Measurements from ENCODE around the gene FIG4. TPM values are rescaled to one million over a fixed set of nuclear protein-coding genes. Genes with fewer than 3 reads are reported as not detected.
"Not testable (repeated sequence)": the region's sequence is repeated elsewhere in the genome, so short reads cannot be mapped to it uniquely, and the experiment has no call there.

The FIG4 gene
- polyA plus RNA-seq, 1 donor from 2014 or later, result 35.4 TPM

DNA sequence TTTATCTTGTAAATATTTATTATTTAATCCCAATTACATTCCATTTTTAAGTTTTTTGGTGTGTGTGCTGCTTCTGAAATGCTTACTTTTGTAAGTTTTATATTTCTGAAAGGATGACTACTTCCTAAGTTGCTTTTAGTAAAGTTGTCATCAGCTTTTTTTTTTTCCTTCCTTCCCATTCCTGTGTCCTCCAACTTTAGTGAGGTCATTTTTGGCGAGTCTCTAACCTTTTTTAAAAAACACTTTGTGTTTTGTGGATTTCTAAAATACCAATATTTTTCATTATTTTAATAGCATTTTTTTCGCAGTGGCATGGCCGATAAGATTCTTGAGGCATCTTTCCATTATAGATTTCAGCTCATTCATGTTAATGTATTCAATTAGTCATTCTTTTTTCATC, 30.9 kb downstream of the FIG4 start:
- H3K4me2 ChIP-seq (ENCODE audit: low read length), result no peak overlapping the region
- no peaks in the 10 kb centered on the region for H3K79me2 ChIP-seq (replicated peaks; ENCODE audit: insufficient read depth, low read length)
- H3F3A ChIP-seq (ENCODE audit: insufficient read depth, low read length, poor library complexity, severe bottlenecking), result no peaks in the 10 kb centered on the region
- H3K4me3 ChIP-seq (ENCODE audit: low read length), result no peak overlapping the region
- no peaks in the 10 kb centered on the region for H3K9me2 ChIP-seq (ENCODE audit: insufficient read depth, low read length)
- no peaks in the 10 kb centered on the region for H4K20me1 ChIP-seq (ENCODE audit: insufficient read depth)
- H2AFZ ChIP-seq (ENCODE audit: low read depth, low read length), result no peak overlapping the region
- no peaks in the 10 kb centered on the region for H3K36me3 ChIP-seq (ENCODE audit: insufficient read depth, low read length)
- H3K9ac ChIP-seq (ENCODE audit: low read length), result no peak overlapping the region
- H3K27me3 ChIP-seq (ENCODE audit: insufficient read depth, low read depth, low read length), result no peaks in the 10 kb centered on the region
- H3K27ac ChIP-seq (ENCODE audit: low read length), result no peak overlapping the region
- no peak for TF ChIP-seq MXI1 (conservative IDR thresholded peaks at IDR 0.05; ENCODE audit: poor library complexity, severe bottlenecking)
- no peak for TF ChIP-seq CTCF (IDR thresholded peaks at IDR 0.05; ENCODE audit: poor library complexity, severe bottlenecking)
- TF ChIP-seq RAD21 (conservative IDR thresholded peaks at IDR 0.05), result no peak
- no peak for TF ChIP-seq TAF1 (IDR thresholded peaks at IDR 0.05; ENCODE audit: low read depth)
- TF ChIP-seq EP300 (conservative IDR thresholded peaks at IDR 0.05; ENCODE audit: poor library complexity, severe bottlenecking), result no peak
- TF ChIP-seq POLR2AphosphoS5 (IDR thresholded peaks at IDR 0.05), result no peak
- TF ChIP-seq SMC3 (conservative IDR thresholded peaks at IDR 0.05; ENCODE audit: poor library complexity), result no peak
- no peak for TF ChIP-seq EZH2 (IDR thresholded peaks at IDR 0.05; ENCODE audit: borderline replicate concordance, insufficient read depth, low read length, poor library complexity, severe bottlenecking)
- TF ChIP-seq, protein P1, sequence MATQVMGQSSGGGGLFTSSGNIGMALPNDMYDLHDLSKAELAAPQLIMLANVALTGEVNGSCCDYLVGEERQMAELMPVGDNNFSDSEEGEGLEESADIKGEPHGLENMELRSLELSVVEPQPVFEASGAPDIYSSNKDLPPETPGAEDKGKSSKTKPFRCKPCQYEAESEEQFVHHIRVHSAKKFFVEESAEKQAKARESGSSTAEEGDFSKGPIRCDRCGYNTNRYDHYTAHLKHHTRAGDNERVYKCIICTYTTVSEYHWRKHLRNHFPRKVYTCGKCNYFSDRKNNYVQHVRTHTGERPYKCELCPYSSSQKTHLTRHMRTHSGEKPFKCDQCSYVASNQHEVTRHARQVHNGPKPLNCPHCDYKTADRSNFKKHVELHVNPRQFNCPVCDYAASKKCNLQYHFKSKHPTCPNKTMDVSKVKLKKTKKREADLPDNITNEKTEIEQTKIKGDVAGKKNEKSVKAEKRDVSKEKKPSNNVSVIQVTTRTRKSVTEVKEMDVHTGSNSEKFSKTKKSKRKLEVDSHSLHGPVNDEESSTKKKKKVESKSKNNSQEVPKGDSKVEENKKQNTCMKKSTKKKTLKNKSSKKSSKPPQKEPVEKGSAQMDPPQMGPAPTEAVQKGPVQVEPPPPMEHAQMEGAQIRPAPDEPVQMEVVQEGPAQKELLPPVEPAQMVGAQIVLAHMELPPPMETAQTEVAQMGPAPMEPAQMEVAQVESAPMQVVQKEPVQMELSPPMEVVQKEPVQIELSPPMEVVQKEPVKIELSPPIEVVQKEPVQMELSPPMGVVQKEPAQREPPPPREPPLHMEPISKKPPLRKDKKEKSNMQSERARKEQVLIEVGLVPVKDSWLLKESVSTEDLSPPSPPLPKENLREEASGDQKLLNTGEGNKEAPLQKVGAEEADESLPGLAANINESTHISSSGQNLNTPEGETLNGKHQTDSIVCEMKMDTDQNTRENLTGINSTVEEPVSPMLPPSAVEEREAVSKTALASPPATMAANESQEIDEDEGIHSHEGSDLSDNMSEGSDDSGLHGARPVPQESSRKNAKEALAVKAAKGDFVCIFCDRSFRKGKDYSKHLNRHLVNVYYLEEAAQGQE (IDR thresholded peaks at IDR 0.05; ENCODE audit: borderline replicate concordance), result no peak
- no peaks in the 10 kb centered on the region for H3K9me3 ChIP-seq (ENCODE audit: low read length)

- H3K4me3 ChIP-seq (ENCODE audit: low read length), result no peak overlapping the region
- no peaks in the 10 kb centered on the region for H3K9me3 ChIP-seq (ENCODE audit: low read length)
- H4K20me1 ChIP-seq (ENCODE audit: insufficient read depth), result no peaks in the 10 kb centered on the region
- no peaks in the 10 kb centered on the region for H3K36me3 ChIP-seq (ENCODE audit: insufficient read depth, low read length)
- H3K9me2 ChIP-seq (ENCODE audit: insufficient read depth, low read length), result no peaks in the 10 kb centered on the region
- H3F3A ChIP-seq (ENCODE audit: insufficient read depth, low read length, poor library complexity, severe bottlenecking), result no peaks in the 10 kb centered on the region
- H3K79me2 ChIP-seq (replicated peaks; ENCODE audit: insufficient read depth, low read length), result no peaks in the 10 kb centered on the region
- H3K9ac ChIP-seq (ENCODE audit: low read length), result no peak overlapping the region
- H3K27me3 ChIP-seq (ENCODE audit: insufficient read depth, low read depth, low read length), result no peaks in the 10 kb centered on the region
- TF ChIP-seq TAF1 (IDR thresholded peaks at IDR 0.05; ENCODE audit: low read depth), result no peak
- no peak for TF ChIP-seq CTCF (IDR thresholded peaks at IDR 0.05; ENCODE audit: poor library complexity, severe bottlenecking)
- TF ChIP-seq RAD21 (conservative IDR thresholded peaks at IDR 0.05), result no peak
- TF ChIP-seq MXI1 (conservative IDR thresholded peaks at IDR 0.05; ENCODE audit: poor library complexity, severe bottlenecking), result no peak
- no peak for TF ChIP-seq EZH2 (IDR thresholded peaks at IDR 0.05; ENCODE audit: borderline replicate concordance, insufficient read depth, low read length, poor library complexity, severe bottlenecking)
- no peak for TF ChIP-seq SMC3 (conservative IDR thresholded peaks at IDR 0.05; ENCODE audit: poor library complexity)
- TF ChIP-seq, protein P1 (IDR thresholded peaks at IDR 0.05; ENCODE audit: borderline replicate concordance), result no peak
- no peak for TF ChIP-seq EP300 (conservative IDR thresholded peaks at IDR 0.05; ENCODE audit: poor library complexity, severe bottlenecking)
- TF ChIP-seq POLR2AphosphoS5 (IDR thresholded peaks at IDR 0.05), result no peak
- no peak overlapping the region for H2AFZ ChIP-seq (ENCODE audit: low read depth, low read length)
- no peak overlapping the region for H3K27ac ChIP-seq (ENCODE audit: low read length)
- H3K4me2 ChIP-seq (ENCODE audit: low read length), result no peak overlapping the region
Observed at GRCh38 chr6:109722564-109723254, 31.6 kb downstream of the FIG4 start.

DNA sequence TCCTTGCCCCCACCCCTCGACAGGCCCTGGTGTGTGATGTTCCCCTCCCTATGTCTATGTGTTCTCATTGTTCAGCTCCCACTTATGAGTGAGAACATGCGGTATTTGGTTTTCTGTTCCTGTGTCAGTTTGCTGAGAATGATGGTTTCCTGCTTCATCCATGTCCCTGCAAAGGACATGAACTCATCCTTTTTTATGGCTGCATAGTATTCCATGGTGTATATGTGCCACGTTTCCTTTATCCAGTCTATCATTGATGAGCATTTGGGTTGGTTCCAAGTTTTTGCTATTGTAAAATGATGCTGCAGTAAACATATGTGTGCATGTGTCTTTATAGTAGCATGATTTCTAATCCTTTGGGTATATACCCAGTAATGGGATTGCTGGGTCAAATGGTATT, 34.2 kb downstream of the FIG4 start:
- not testable (repeated sequence) for H3K9ac ChIP-seq (ENCODE audit: low read length); H3K4me3 ChIP-seq (ENCODE audit: low read length); H3F3A ChIP-seq (ENCODE audit: insufficient read depth, low read length, poor library complexity, severe bottlenecking); H4K20me1 ChIP-seq (ENCODE audit: insufficient read depth); H3K4me2 ChIP-seq (ENCODE audit: low read length); H3K79me2 ChIP-seq (replicated peaks; ENCODE audit: insufficient read depth, low read length); H3K27me3 ChIP-seq (ENCODE audit: insufficient read depth, low read depth, low read length); H3K9me2 ChIP-seq (ENCODE audit: insufficient read depth, low read length); H3K27ac ChIP-seq (ENCODE audit: low read length); H2AFZ ChIP-seq (ENCODE audit: low read depth, low read length); H3K36me3 ChIP-seq (ENCODE audit: insufficient read depth, low read length); H3K9me3 ChIP-seq (ENCODE audit: low read length)
